Skeletal muscle tissue (tissue), 4 donors: ENCODE measurements around the gene NKIRAS1. TPM values are rescaled to one million over a fixed set of nuclear protein-coding genes. Genes with fewer than 3 reads are reported as not detected.
A peak's percentile ranks its signal among the peaks of the same experiment; 100 is the strongest.

ENCODE experiments used
- H3K27ac ChIP-seq: one replicate; pipeline ENCODE4 v1.7.0; 2013; ENCODE audit warnings: mild to moderate bottlenecking, low read depth, low read length, inconsistent platforms
- H3K27me3 ChIP-seq, 3 donors: one replicate each; pipeline ENCODE4 v1.7.0; 2013; ENCODE audit warnings: low read length in 3 of 3; ENCODE audit not compliant: control insufficient read depth in 3 of 3, insufficient read depth in 3 of 3
- H3K36me3 ChIP-seq, 3 donors: one replicate each; pipeline ENCODE4 v1.7.0; 2013; ENCODE audit warnings: low read length in 3 of 3; ENCODE audit not compliant: control insufficient read depth in 3 of 3, insufficient read depth in 3 of 3
- H3K4me1 ChIP-seq, 3 donors: one replicate each; pipeline ENCODE4 v1.7.0; 2013; ENCODE audit warnings: low read length in 3 of 3, mild to moderate bottlenecking in 3 of 3; ENCODE audit not compliant: control insufficient read depth in 3 of 3, insufficient read depth in 3 of 3
- H3K4me3 ChIP-seq, 3 donors: one replicate each; pipeline ENCODE4 v1.7.0; 2013; ENCODE audit warnings: low read length in 3 of 3
- H3K9ac ChIP-seq, 3 donors: one replicate each; pipeline ENCODE4 v1.7.0; 2013; ENCODE audit warnings: low read length in 3 of 3, mild to moderate bottlenecking in 3 of 3, moderate library complexity in 2 of 3, low read depth in 1 of 3
- H3K9me3 ChIP-seq, 3 donors: one replicate each; pipeline ENCODE4 v1.7.0; 2013; ENCODE audit warnings: low read length in 3 of 3; ENCODE audit not compliant: control insufficient read depth in 3 of 3
- total RNA-seq: library from RNA; depleted of rRNA; stranded (reverse); fragments of >200 nt; gene quantifications from one replicate; pipeline ENCODE4 v1.2.3, GENCODE V29; 2014
- donor health status: Osteomylitis.

Gene NKIRAS1
- 17.2 TPM for total RNA-seq

DNA sequence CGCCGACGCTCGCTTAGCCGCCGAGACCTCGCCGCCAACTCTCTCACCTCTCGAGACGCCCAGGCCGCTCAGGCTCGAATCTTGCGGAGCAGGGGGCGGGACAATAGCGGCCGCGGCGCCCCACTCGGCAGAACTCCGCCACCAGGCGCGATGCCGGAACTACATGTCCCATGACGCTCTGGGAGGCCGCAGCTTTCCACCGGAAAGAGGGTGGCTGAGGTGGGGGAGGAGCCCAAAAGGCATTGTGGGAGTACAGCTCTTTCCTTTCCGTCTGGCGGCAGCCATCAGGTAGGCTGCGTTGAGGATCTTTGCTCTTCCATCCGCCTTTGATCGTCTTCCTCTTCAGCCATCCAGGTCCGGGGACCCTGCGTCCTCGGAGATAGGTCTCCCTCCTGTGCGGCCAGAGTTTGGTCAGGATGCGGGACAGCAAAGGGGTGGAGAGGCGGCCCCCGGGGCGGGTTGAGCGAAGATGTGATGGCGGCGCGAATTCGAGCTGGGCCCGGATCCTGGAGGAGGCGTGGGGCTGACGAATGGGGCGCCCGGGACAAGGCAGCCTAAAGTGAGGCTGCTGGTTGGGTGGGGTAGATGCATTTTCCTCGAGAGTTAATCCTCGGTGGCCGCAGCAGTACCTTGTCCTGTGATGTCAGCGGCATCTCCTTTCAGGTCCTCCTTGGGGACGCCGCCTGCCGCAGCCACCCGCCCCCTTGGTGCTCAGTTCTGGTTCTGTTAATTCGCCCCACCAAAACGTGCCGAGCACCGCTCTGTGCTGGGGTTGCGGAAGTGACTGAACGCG is at the start of gene NKIRAS1, which contains the start of gene RPL15:
TSS of gene NKIRAS1 (minus strand) at position 105 of the 793 bp plus-strand sequence. CDS start 6,086 bp downstream, outside the sequence.
TSS of gene RPL15 (plus strand) at position 247 of the 793 bp plus-strand sequence. CDS start 728 bp downstream, outside the sequence.
- Histone ChIP-seq H3K4me3 (peak within 1 kb of the TSS; percentile 93 to 96 (median 95)), H3K9me3 (no peaks in the 10 kb centered on the region), H3K27me3 (no peaks in the 10 kb centered on the region), H3K36me3 (peaks cover 17 to 23% (median 19%) of the 10 kb centered on the region in 3 donors), H3K27ac (peak within 1 kb of the TSS; percentile 90), H3K9ac (peak within 1 kb of the TSS; percentile 95 to 98 (median 96)), H3K4me1 (peaks cover 18 to 29% (median 22%) of the 10 kb centered on the region in 3 donors)

DNA sequence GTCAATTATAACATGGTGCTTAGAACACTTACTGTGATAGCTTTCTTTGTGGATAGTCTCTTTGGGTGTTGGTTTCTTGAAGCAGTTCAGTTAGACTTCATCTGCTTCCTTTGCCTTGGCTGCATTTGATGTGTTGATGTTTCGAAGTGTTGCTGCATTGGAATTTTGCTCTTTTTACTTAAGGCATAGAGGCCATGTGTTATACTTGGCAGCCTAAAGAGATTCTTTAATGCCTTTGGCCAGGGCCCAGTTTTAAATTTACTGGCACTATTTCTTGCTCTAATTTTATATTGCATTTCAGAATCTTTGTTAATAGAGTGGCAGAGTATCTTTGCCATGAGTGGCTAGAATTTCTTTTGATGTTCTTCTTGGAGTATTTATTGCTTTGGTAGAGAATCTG is 49.5 kb upstream of the NKIRAS1 start:
- Histone ChIP-seq H3K9me3 (no peaks in the 10 kb centered on the region), H3K4me1 (peaks cover 5 to 35% (median 10%) of the 10 kb centered on the region in 3 donors), H3K36me3 (peaks cover 28 to 47% (median 39%) of the 10 kb centered on the region in 3 donors), H3K4me3 (no peak overlapping the region), H3K9ac (no peak overlapping the region), H3K27me3 (no peaks in the 10 kb centered on the region), H3K27ac (no peak overlapping the region)

DNA sequence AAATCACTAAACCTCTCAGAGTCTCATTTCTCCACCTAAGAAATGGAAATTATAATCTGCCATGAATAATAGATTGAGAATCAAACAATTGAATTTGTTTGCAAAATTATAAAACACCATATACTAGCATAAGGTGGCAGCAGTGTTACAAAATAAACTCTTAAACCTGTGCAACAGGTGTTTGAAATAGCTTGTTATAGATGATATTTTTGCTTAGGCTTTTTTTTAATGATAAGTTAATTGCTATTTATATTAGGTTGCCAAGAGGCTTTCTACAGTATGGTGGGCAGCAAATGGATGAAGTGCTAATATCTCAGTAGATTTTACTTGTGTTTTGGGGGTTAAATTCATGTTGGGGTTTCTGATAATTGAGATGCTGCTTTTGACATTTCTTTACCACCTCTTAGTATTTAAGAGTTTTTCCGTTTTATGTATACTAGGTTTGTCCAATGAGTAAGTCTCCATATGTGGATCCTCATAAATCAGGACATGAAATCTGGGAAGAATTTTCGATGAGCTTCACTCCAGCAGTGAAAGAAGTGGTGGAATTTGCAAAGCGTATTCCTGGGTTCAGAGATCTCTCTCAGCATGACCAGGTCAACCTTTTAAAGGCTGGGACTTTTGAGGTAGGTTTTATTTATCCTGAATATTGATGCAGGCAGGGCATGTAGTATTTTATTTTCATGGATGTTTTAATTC is 47.9 kb upstream of the NKIRAS1 start:
- Histone ChIP-seq H3K9ac (no peak overlapping the region), H3K9me3 (no peaks in the 10 kb centered on the region), H3K27me3 (no peaks in the 10 kb centered on the region), H3K4me1 (peaks cover 5 to 35% (median 10%) of the 10 kb centered on the region in 3 donors), H3K27ac (no peak overlapping the region), H3K36me3 (peaks cover 35 to 51% (median 44%) of the 10 kb centered on the region in 3 donors), H3K4me3 (no peak overlapping the region)

DNA sequence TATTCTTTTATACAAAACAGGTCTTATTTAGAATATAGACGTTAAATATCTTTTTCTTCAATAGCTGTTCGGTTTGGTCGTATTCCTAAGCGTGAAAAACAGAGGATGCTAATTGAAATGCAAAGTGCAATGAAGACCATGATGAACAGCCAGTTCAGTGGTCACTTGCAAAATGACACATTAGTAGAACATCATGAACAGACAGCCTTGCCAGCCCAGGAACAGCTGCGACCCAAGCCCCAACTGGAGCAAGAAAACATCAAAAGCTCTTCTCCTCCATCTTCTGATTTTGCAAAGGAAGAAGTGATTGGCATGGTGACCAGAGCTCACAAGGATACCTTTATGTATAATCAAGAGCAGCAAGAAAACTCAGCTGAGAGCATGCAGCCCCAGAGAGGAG is 45.1 kb upstream of the NKIRAS1 start:
- no peak overlapping the region for H3K4me3 ChIP-seq
- H3K4me1 ChIP-seq = peaks cover 5 to 31% (median 14%) of the 10 kb centered on the region in 3 donors
- no peaks in the 10 kb centered on the region for H3K27me3 ChIP-seq
- H3K36me3 ChIP-seq = peaks cover 33 to 46% (median 38%) of the 10 kb centered on the region in 3 donors
- no peaks in the 10 kb centered on the region for H3K9me3 ChIP-seq
- H3K9ac ChIP-seq = no peak overlapping the region
- no peak overlapping the region for H3K27ac ChIP-seq

DNA sequence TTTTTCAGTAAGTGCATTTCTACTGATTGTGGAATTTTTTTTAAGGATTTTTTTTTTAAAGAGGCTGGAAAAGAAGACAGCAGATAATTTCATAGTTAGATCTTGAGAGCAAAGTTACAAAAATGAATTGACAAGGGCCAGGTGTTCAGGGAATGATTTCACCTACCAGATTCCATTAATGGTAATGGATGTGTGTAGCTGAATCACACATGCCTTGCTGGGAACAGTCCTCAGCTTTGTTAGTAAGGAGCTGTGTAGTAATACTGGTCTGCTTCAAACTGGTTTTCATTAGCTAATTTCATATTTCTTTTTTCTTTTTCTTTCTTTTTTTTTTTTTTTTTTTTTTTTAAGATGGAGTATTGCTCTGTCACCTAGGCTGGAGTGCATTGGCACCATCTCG is 44.3 kb upstream of the NKIRAS1 start:
- Histone ChIP-seq H3K9me3 (no peaks in the 10 kb centered on the region), H3K9ac (no peak overlapping the region), H3K27ac (no peak overlapping the region), H3K4me1 (peaks cover 5 to 23% (median 10%) of the 10 kb centered on the region in 3 donors), H3K36me3 (peaks cover 36 to 45% (median 37%) of the 10 kb centered on the region in 3 donors), H3K4me3 (no peak overlapping the region), H3K27me3 (no peaks in the 10 kb centered on the region)

DNA sequence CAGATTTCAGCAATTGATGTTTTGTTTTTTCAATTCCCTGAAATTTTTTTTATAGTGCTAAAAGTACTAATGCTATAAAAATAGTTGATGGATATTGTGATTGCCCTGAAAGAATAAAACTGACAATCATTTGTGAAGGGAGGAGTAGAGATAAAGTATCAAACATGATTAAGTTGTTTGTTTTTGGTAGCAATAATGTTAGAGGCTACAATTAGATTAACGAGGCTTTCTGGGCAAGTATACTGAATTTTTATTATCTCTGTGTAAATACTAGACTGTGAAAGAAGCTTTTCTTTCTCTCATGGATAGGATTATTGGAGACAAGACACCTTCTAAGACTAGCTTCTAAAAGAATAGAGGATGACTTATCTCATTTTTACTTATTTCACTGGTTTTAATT is 43.9 kb upstream of the NKIRAS1 start:
- Histone ChIP-seq H3K27me3 (no peaks in the 10 kb centered on the region), H3K4me3 (no peak overlapping the region), H3K4me1 (peaks cover 5 to 19% (median 7%) of the 10 kb centered on the region in 3 donors), H3K27ac (no peak overlapping the region), H3K36me3 (peaks cover 34 to 45% (median 37%) of the 10 kb centered on the region in 3 donors), H3K9me3 (no peaks in the 10 kb centered on the region), H3K9ac (no peak overlapping the region)

DNA sequence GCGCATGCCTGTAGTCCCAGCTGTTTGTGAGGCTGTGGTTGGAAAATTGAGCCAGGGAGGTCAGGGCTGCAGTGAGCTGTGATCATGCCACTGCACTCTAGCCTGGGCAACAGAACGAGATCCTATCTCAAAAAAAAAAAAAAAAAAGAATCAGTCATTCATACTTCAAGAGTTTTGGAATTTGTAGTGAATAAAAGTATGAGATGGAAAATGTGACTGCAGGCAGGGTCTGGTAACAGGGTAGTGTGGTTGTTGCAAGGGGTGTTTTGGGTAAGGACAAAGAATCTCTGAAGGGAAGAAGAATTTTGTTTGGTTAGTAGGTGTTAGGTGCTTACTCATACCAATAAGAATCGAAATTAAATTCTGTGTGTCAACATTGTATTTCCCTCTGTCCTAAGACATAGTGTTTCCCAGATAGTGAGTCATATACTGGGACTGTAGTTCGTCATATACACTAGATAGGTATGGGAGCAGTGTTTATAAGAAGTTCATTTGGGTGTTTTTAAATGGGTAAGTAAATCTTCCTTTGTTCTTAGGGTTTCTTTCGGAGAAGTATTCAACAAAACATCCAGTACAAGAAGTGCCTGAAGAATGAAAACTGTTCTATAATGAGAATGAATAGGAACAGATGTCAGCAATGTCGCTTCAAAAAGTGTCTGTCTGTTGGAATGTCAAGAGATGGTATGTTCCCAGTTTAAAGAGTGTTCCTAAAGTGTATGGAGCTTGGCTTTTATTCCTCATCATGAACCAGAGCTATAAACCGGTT is 42.5 kb upstream of the NKIRAS1 start:
- Histone ChIP-seq H3K9me3 (no peaks in the 10 kb centered on the region), H3K9ac (no peak overlapping the region), H3K4me3 (no peak overlapping the region), H3K27me3 (no peaks in the 10 kb centered on the region), H3K36me3 (peaks cover 35 to 44% (median 40%) of the 10 kb centered on the region in 3 donors), H3K4me1 (peaks cover 8 to 21% (median 10%) of the 10 kb centered on the region in 3 donors), H3K27ac (no peak overlapping the region)

DNA sequence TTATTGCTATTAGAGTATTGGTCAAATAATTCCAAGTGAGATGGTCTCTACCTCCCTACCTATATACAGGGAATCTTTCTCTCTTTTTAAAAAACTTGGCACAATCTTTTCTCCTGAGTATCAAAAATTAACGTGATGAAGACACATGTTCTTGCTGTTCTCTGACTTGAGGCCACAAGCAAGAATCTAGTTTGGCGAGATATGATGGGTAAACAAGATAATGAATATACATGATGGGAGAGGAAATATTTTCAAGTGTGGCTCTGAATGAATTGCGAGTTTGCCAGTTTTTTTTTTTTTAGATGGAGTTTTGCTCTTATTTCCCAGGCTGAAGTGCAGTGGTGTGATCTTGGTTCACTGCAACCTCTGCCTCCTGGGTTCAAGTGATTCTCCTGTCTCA is 39.9 kb upstream of the NKIRAS1 start:
- no peak overlapping the region for H3K9ac ChIP-seq
- H3K27me3 ChIP-seq = no peaks in the 10 kb centered on the region
- H3K4me3 ChIP-seq = no peak overlapping the region
- H3K36me3 ChIP-seq = peaks cover 27 to 35% (median 32%) of the 10 kb centered on the region in 3 donors
- H3K27ac ChIP-seq = no peak overlapping the region
- no peaks in the 10 kb centered on the region for H3K9me3 ChIP-seq
- peaks cover 20 to 30% (median 28%) of the 10 kb centered on the region in 3 donors for H3K4me1 ChIP-seq

DNA sequence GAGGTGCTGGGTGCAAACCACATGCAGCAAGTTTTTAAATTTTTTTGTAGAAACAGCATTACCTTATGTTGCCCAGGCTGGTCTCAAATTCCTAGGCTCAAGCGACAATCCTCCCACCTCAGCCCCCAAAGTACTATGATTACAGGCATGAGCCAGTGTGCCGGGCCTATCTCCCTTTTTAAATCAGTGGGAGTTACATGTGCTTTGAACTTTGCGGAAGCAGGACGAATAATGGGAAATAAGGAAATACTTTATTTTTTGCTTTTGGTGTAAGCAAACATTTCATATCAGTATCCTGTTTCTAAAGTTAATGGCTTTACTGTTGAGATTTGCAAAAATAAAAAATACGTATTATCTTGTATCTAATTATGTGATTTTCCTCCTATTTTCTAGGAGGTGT is 37.4 kb upstream of the NKIRAS1 start:
- H3K4me1 ChIP-seq = peaks cover 39 to 50% (median 47%) of the 10 kb centered on the region in 3 donors
- H3K4me3 ChIP-seq = no peak overlapping the region
- no peak overlapping the region for H3K27ac ChIP-seq
- peaks cover 15 to 21% (median 19%) of the 10 kb centered on the region in 3 donors for H3K36me3 ChIP-seq
- H3K9ac ChIP-seq = no peak overlapping the region
- H3K27me3 ChIP-seq = no peaks in the 10 kb centered on the region
- H3K9me3 ChIP-seq = no peaks in the 10 kb centered on the region
